HG03457 (cell line): ENCODE results near the gene PIGV.
"Not testable (repeated sequence)": the region's sequence is repeated elsewhere in the genome, so short reads cannot be mapped to it uniquely, and the experiment has no call there.

Source experiments
- ATAC-seq: cut with Tn5 transposase; IDR thresholded peaks from one replicate; pipeline ENCODE4 v1.9.1; 2021; ENCODE audit warnings: moderate number of reproducible peaks; ENCODE audit not compliant: unreplicated experiment

Gene PIGV

DNA sequence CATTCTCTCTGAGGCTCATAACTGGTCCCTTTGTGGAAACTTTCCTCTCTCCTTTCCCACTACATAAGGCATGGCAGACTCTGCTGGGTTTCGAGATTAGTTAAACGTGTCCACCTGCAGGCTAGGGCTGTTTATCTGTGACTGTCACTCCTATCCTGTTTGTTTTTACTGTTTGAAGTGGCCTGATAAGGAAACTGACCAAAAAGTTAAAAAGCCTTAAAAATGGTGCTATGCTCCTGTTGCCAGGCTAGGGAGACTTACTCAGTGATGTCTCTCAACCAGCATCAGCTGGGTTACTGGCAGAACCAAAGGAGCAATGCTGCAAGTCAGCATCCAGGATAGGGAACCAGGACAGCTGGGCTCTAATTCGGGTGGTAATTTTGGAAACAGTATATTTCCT is 3.9 kb downstream of the PIGV start:
- ATAC-seq, result no peak

GRCh38 chr1:26792924-26793323 is 5.2 kb downstream of the PIGV start:
- ATAC-seq, result no peak

- no peak for ATAC-seq
Measured at GRCh38 chr1:26794391-26794790, 6.6 kb downstream of the PIGV start.

- ATAC-seq, result no peak
Measured at GRCh38 chr1:26797627-26798026, 9.9 kb downstream of the PIGV start.

DNA sequence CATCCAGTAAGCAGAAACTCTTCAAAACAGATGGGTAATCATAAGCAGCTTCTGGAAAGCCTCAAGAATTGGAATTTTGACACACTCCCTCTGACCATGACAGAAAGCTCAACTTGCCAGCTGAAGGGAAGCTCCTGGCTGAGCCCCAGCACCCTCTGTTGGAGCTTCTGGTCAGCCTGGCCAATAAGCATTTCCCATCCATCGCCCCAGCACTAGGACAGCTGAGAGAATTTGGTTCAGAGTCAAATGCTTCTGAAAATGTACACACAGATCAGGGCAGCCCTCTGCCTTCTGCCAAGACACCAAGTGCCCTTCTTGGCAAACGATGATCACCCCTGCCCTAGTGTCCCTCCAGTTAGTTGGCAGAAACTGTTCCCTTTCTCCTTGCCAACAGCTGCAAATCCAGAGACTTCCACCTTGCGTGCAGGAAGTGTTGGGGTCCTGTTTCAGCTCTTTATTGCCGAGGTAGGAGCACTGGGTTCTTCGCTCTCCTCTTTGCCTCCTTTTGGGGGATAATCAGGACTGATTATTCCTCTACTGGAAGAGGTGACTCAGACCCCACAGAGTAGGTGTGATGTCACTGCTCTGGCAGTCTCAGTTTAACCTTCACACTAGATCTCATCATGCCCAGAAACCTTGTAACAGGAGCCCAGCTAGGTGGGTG is 11.9 kb downstream of the PIGV start:
- ATAC-seq, result no peak

DNA sequence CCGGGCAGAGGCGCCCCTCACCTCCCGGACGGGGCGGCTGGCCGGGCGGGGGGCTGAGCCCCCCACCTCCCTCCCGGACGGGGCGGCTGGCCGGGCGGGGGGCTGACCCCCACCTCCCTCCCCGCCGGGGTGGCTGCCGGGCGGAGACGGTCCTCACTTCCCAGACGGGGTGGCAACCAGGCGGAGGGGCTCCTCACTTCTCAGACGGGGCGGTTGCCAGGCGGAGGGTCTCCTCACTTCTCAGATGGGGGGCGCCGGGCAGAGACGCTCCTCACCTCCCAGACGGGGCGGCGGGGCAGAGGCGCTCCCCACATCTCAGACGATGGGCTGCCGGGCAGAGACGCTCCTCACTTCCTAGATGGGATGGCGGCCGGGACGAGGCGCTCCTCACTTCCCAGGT is 16.2 kb downstream of the PIGV start:
- not testable (repeated sequence) for ATAC-seq

- ATAC-seq, result not testable (repeated sequence)
Measured at GRCh38 chr1:26810105-26810504, 22.4 kb downstream of the PIGV start.

- no peak for ATAC-seq
Measured at GRCh38 chr1:26811057-26811456, 23.3 kb downstream of the PIGV start.

DNA sequence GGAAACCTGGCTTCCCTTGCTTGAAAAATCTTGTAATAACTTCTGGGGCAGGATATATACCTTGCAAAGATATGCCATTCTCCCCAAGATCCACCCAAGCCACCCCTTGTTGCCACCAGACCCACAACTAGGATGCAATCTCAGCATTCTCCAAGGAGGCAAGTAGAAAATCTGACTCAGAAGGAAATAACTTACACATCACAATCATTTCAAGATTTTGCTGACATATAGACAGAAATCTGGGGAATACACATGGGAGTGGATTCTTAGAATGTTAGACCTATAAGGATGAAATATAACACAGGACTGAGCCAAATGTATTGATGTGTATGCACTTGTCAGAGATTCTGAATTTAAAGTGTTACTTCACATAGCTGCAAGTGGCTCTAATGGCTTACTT is 24.0 kb downstream of the PIGV start:
- no peak for ATAC-seq

GRCh38 chr1:26814377-26814776 is 26.6 kb downstream of the PIGV start:
- ATAC-seq, result no peak

GRCh38 chr1:26814893-26815292 is 27.1 kb downstream of the PIGV start:
- ATAC-seq, result no peak

DNA sequence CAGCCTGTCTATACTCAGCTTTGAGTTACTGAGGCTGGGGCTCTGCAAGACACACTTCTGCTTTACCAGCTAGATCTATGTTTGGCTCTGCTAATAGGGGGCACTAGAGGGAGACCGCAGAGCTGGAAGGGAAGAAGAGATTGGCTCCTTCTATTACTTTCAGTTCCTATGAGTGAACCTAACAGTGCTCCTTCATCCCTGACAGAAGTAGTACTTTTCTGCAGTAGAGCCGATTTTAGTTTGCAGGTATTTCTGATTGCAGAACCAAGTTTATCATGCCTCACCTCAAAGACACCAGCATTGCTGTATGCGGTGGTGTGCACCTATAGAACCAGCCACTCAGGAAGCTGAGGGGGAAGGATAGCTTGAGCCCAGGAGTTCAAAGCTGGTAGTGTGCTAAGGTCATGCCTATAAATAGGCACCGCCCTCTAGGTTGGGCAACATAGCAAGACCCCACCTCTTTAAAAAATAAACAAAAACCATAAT is 33.1 kb downstream of the PIGV start:
- no peak for ATAC-seq

GRCh38 chr1:26822737-26823395 is 35.1 kb downstream of the PIGV start:
- ATAC-seq, result no peak

DNA sequence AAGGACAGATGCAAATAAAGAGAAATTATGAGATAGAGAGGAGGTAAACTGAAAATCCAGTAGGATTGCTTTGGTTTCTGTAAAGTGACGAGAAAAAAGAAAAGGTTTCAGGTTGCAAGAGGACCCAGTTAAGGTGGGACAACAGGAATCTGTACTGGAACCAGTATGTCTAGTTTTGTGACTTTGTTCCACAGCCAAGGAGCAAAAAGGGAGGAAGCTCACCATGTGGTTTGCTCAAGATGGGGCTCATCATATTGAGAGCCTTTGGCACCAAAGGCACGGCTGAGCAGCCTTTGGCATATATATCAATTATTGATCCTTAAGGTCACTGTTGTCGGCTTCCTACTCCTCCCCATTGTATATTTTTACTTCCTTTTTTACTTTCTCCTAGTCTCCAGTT is 37.0 kb downstream of the PIGV start:
- no peak for ATAC-seq

- peak; percentile 52 for ATAC-seq
Measured at GRCh38 chr1:26826261-26827105, 38.7 kb downstream of the PIGV start, which contains the start of gene ZDHHC18. Gene ZDHHC18, plus strand, starts transcription at chr1:26826688. Its CDS starts 117 bp downstream, at chr1:26826805.

DNA sequence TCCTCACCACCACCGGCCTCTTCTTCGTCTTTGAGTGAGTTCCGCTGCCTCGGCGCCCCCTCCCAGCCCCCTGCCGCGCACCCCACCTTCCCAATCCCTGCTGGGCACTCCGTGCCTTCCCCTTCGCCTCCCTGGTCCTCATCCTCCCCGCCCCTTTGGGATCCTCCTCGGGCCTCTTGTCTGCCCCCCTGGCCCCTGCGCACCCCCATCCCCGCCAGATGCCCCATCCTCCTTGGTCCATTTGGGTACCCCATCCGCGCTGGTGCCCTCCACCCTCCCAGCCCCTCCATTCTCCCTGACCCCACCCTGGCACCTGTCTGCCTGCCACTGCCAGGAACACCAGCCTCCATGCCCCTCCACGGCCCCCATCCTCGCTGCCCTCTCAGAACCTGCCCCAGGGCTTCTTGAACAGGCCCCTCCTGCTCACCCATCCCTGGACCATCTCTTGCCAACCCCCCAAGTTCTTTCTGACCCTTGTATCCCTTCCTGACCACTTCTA is 39.4 kb downstream of the PIGV start:
- ATAC-seq, result no peak

GRCh38 chr1:26827663-26828062 is 39.9 kb downstream of the PIGV start:
- ATAC-seq, result no peak

DNA sequence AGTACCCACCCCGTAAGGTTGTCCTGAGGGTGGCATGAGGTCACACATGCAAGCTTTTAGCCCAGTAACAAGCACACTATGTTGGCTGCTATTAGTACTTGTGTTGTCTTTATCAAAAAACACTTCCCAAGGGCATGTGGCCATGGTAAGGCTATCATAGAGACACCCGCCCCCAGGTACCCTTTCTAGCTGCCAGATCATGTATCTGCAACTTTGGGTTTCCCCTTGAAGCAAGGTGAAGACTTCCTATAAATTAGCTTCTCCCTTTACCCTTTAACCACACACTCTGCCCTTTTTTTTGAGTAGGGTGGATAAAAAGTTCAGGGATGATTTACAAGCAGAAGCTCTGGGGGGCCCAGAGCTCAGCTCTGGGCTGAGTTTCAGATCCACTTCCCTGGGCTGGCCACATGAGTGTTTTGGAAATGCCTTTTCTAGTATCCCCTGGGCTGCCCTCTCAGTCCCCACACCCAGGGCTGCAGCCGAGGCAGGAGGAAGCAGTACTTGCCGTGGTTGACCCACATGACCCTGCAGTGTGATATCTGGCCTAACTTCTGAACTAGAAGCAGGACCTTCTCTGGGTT is 40.8 kb downstream of the PIGV start:
- no peak for ATAC-seq

GRCh38 chr1:26829184-26829911 is 41.6 kb downstream of the PIGV start:
- ATAC-seq, result no peak

DNA sequence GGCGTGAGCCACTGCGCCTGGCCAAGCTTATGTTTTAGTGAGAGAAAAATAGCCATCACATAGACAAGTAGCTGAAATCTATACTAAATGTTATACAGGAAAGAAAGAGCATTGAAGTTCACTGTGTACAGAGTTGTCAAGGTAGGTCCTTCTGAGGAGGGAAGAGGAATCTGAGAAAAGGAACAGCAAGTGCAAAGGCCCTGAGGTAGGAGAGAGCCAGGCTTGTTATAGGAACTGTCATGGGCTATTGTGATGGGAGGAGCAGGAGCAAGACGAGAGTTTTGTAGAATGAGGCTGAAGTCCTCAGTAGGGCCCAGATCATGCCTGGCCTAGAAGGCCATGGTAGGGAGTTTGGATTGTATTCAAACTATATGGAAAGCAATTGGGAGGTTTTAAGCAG is 43.3 kb downstream of the PIGV start:
- no peak for ATAC-seq
